HG03025 (cell line): ENCODE results near the gene ATP6V0C.
"Not testable (repeated sequence)": the region's sequence is repeated elsewhere in the genome, so short reads cannot be mapped to it uniquely, and the experiment has no call there.

Experiments used
- ATAC-seq: cut with Tn5 transposase; IDR thresholded peaks from one replicate; pipeline ENCODE4 v1.9.1; 2021; ENCODE audit warnings: mild to moderate bottlenecking, moderate library complexity; ENCODE audit not compliant: unreplicated experiment, low FRiP score

Gene ATP6V0C

DNA sequence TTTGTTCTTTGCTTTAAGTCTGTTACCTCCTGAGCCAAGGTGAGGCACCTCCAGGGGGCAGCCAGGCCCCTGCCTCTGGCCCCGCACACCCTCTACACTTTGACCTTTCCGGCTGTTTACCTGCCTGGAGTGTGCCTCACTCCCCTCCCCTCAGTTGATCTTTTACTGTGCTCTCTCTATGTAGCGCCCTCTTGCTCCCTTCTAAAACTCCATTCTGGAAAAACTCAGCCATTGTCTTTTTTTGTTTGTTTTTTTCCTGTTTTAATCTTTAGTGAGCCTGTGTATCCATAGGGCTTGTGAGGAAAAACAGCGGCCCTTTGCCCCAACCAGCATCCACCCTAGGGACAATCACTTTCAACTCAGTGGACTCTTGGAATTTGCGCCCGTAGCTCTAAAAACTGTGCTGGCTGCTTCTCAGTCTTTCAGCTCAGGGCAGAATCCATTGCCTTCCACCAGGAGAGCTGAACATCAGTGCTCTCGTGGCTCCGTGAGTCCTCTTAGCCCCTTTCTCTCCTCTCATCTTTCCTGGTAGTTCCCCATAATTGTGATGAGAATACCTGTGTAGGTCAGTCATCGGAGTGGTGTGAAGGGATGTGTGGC lies 10.7 kb downstream of the ATP6V0C start:
- ATAC-seq, result no peak

DNA sequence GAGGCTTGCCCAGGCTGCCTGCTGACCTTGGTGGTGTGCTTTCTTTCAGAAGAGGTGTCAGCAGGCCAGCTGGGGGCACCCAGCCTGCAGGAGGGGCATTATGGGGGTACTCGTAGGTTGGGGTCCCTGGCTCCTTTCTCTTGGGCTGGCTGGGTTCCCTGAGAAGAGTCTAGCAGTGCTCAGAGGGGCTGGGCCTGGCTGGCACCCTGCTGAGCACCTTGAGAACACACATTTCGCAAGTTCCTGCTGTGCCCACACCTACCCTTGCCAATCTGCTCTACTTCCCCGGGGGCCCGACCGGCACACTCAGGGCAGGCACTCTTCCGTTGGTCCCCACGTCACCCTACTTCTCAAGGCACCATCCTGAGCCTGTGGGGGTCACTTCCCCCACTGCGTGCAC lies 12.4 kb downstream of the ATP6V0C start:
- no peak for ATAC-seq

DNA sequence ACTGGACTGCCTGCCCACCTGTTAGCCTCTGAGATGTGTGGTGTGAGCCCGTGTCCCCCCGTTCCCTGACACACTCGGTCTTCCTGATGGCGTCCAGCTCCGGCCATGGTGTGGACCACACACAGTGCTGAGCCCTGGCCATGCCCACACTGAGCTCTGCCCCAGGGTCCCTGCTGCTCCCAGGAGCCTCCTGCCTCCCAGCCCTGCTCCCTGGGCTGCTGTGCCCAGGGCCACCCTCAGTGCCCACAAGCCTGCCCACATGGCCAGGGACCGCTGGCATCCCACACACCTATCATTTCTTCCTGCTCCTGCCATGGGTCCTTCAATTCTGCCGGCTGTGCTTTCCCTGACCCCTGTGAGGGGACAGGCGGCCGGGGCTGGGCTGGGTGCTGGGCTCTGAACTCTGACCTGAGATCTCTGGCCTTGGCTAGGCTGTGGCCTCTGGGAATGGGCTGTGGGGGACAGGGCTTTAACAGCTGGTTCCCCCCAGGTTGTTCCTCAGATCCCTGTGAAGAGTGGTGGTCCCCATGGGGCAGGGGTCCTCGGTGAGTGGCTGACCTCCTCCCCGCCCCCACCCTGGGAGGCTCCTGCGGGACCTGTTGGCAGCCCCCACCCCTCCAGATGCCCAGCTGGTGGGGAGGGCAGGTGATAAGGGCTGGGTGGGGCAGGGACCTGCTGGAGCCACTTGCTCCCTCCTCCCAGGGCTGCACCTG lies 13.5 kb downstream of the ATP6V0C start:
- ATAC-seq, result no peak

DNA sequence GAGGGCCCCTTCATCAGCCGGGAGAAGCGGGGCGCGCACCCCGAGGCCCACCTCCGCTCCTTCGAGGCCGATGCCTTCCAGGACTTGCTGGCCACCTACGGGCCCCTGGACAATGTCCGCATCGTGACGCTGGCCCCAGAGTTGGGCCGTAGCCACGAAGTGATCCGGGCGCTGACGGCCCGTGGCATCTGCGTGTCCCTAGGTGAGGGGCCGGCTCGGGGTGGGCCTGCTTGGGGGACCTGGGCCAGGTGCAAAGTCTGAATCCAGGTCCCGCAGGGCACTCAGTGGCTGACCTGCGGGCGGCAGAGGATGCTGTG lies 14.0 kb downstream of the ATP6V0C start:
- no peak for ATAC-seq

DNA sequence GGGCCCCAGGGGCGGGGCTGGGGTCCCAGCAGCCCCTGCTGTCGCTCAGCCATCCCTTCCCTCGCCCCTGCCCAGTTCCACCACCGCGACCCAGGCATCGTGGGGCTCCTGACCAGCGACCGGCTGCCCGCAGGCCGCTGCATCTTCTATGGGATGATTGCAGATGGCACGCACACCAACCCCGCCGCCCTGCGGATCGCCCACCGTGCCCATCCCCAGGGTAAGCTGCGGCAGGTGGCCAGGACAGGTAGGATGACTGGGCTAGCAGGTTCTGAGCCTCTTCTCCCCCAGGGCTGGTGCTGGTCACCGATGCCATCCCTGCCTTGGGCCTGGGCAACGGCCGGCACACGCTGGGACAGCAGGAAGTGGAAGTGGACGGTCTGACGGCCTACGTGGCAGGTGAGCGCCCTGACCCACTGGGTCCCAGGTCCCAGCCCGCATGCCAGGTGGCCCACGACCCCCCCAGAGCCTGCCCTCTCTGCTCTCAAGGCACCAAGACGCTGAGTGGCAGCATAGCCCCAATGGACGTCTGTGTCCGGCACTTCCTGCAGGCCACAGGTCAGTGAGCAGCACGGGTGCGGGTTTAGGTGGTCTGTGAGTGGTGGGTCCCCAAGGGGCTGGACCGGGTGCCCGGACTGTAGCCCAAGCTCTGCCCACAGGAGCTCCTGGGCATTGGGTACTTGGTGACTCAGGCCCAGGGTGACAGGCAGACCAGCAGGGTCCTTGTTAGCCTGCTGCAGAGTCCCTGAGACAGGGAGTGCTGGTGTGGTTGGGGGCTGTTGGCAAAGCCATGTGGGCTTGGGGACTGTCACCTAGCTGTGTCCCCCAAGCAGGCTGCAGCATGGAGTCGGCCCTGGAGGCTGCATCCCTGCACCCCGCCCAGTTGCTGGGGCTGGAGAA lies 14.7 kb downstream of the ATP6V0C start:
- ATAC-seq, result no peak

DNA sequence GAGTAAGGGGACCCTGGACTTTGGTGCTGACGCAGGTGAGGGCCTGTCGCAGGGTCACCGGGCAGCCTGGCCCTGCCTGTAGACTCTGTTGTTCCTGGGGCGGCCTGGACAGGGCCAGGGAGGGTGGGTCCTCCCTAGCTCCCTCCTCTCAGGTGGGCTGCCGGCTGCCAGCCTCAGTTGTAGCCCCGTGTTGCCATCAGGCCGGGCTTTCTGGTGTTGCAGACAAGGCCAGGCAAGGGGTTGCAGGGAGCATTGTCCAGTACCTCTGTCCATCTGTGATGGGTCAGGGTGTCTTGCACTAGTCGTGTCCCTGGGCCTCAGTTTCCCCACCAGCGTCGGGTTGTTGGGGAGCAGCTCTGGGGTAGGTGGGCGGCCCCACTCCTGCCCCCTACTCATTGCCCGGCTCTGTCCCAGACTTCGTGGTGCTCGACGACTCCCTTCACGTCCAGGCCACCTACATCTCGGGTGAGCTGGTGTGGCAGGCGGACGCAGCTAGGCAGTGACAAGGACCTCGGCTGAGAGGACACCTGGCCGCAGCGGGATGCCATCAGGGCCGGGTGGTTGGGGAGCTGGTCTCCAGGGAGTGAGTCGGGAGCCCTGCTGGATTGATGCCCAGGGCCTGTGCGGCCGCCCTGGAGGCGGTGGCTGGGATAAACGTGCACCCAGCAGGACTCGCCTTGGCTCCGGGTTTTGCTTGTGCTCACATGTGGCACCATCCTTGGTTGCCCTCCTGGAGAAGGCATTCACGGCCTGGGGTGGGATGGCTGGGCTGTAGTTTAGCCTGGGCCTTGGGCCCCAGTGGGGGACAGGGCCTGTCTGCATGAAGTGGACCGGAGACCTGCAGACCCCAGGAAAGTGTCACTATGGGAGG lies 15.5 kb downstream of the ATP6V0C start:
- no peak for ATAC-seq

DNA sequence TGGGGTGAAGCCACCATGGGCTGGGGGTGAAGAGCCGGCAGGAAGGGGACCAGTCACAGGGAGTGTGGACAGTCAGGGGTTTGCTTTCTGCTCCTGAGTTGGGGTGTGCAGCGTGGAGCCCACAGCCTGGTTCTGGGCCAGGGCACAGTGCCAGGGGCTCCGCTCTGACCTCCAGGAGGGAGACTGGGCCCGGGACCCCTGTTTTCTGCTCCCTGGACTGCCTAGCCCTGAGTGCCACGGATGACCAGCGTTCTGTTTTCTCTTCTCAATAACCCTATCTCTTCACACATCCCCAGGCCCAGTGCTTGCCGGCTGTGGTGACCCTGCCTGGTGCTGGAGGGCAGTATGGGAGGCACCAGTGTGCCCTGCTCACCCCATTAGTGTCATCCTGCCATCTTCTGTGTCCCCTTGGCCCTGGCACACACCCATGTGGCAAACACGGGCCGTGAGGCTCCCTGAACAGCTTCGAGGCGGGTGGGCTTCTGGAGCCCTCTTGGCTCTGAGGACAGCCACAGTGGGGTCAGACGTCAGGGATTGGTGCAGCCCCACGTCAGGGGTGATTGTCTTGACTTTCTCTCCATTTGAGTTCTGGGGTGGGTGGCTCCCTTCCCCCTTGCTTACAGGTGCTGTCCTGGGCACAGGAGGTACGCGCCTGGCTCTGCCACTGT lies 16.3 kb downstream of the ATP6V0C start:
- no peak for ATAC-seq

DNA sequence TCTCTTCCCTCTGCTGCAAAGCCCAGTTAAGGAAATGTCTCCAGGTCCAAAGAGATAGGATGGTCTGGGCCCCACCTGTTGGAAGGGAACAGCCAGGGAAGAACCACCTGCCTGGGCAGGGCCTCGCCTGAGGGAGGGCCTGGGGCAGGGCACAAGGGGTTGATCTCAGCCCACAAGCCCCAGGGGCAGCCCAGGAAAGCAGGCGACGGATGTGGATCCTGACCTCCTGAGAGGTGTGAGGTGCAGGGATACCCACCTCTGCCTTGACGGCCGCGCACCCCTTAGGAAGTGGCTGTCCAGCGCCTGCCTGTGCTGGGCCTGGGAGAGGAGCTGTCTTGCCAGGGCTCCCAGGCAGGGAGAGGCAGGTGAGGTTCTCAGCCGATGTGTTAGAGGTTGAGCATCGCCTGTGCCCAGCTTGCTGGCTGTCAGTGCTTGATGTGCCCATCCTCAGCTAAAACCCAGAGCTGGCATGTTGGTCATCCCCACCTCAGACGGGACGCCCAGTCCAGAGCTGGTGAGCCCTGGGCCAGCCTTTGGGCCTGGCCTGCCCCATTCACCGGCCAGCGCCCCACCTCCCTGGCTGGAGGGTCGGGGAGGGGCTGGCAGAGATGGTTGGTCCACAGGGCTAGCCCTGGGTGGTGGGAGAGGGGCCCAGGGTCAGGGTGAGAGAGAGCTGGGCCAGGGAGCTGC lies 17.0 kb downstream of the ATP6V0C start:
- no peak for ATAC-seq

DNA sequence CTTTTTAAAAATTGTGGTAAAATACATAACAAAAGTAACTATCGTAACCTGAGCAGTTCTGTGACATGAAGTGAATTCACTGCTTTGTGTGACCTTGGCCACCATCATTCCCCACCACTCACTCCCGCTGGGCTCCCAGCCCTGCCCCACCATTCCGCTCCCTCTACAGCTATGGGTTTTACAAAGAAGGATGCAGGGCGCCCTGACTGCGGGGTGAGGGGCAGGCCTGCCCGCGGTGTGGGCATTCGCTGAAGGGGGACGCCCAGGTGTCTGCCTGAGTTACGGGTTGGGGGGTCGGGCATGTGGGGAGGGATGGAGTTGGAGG lies 17.6 kb downstream of the ATP6V0C start, which contains the start of gene CEMP1:
Gene CEMP1, minus strand, starts transcription at position 38 of the 325 bp plus-strand sequence. CDS start 335 bp downstream, outside the sequence.
- ATAC-seq, result peak; percentile 8

DNA sequence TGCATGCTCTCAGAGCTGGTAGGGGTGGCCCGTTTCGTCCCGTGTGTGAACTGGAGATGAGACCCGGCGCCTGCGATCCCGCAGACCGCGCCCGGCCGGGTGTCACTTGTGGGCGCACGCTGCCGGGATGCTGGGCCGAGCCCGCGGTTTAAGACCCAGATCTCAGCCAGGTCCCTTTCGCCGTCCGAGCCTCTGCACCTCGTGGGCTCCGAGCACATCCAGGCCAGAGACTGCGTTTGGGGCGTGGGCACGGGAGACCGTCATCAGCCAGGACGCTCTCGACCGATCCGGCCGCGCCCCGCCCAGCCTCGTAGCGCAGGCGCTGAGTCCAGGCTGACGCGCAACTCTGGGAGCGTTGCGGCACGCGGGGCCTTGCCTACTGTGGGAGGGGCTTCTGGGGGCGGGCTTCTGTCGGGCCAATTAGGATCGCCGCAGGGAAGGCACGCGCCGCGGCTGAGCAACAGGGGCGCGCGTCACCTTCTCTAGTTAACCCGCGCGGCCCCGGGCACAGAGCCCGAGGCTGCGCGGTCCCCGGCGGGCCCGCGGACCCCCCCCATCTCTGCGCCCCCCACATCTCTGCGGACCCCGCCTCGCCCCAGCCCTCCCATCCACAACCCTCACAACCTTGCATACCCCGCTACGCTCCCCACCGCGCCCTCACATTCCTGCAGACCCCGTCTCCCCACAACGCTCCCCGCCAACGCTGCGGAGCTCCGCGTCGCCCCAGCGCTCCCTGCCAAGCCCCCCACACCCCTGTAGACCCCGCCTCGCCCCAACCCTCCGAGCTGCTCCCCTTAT lies 18.1 kb downstream of the ATP6V0C start:
- ATAC-seq, result peak; percentile 65

DNA sequence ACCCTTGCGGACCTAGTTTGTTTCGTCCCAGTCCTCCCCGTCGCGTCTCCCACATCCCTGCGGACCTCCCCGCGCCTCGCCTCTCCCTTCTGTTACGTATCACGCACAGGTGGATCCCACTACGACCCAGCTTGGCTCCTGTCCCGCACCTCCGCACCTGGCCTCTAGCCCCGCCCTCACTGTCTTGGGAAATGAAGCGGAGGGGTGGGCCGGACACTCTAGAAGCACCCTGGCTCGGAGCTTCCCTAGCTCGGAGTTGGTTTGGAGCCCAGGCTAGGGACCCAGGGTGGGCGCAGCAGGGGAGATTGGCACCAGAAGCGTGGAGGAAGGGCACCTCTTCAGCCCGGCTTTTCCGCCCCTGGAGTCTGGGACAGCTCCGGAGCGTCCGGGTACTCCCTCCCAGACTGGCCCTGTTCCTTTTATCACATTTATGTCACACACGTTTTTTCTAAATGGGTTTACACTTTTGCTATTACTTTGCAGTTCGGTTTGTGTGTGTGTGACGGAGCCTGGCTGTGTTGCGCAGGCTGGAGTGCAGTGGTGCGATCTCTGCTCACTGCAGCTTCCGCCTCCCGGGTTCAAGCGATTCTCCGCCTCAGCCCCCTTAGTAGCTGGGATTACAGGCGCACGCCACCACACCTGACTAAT lies 18.9 kb downstream of the ATP6V0C start:
- ATAC-seq, result no peak

DNA sequence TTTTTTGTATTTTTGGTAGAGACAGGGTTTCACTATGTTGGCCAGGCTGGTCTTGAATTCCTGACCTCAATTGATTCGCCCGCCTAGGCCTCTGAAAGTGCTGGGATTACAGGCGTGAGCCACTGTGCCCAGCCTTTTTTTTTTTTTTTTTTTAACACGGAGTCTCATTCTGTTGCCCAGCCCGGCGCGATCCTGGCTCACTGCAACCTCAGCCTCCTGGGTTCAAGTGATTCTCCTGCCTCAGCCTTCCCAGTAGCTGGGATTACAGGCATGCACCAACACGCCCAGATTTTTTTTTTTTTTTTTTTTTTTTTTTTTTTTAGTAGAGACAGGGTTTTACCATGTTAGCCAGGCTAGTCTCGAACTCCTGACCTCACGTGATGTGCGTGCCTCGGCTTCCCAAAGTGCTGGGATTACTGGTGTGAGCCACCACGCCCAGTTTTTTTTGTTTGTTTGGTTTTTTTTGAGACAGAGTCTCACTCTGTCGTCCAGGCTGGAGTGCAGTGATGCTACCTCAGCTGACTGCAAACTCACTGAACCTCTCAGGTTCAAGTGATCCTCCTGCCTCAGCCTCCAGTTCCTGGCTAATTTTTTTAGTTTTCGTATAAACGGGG lies 19.5 kb downstream of the ATP6V0C start:
- ATAC-seq, result not testable (repeated sequence)

DNA sequence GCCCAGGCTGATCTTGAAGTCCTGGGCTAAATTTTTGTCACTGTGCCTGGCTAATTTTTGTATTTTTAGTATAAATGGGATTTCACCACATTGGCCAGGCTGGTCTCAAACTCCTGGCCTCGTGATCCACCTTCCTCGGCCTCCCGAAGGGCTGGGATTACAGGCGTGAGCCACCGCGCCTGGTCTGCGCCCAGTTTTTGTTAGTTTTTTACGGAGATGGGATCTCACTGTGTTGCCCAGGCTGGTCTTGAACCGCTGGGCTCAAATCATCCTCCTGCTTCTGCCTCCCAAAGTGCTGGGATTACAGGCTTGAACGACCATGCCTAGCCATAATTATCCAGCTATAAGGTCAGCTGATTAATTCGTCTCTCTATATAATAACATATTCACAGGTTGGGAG lies 20.2 kb downstream of the ATP6V0C start:
- no peak for ATAC-seq

DNA sequence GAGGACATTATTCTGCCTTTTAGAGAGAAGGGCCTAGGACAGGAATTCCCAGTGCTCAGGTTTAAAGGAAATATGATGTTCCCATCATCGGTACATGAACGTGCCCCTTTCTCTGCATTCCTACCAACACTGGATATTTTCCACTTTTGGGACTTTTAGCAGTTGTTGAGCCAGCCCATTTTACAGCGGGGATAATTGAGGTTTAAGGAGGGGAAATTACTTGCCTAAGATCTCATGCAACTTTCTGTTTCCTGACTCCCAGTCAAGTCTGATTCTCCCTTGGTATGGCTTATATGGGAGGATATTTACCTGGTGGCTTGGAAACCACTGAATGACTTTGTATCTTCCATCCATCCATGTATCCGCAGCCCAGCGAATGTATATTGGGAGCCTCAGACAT lies 20.6 kb downstream of the ATP6V0C start:
- ATAC-seq, result not testable (repeated sequence)

DNA sequence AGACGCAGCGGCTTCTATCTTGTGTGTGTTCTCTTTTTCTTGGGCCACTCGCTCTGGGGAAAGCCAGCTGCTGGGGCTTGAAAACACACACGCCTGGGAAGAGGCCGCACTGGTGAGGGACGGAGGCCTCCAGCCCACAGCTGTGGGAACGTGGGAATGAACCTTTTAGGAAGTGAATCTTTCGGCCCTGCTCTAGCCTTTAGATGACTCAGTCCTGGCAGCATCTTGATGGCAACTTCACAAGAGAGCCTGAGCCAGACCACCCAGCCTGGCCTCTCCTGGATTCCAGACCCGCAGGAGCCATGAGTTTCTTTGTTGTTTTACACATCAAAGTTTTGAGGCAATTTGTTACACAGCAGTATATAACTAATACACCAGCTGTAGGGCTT lies 21.9 kb downstream of the ATP6V0C start:
- ATAC-seq, result no peak

DNA sequence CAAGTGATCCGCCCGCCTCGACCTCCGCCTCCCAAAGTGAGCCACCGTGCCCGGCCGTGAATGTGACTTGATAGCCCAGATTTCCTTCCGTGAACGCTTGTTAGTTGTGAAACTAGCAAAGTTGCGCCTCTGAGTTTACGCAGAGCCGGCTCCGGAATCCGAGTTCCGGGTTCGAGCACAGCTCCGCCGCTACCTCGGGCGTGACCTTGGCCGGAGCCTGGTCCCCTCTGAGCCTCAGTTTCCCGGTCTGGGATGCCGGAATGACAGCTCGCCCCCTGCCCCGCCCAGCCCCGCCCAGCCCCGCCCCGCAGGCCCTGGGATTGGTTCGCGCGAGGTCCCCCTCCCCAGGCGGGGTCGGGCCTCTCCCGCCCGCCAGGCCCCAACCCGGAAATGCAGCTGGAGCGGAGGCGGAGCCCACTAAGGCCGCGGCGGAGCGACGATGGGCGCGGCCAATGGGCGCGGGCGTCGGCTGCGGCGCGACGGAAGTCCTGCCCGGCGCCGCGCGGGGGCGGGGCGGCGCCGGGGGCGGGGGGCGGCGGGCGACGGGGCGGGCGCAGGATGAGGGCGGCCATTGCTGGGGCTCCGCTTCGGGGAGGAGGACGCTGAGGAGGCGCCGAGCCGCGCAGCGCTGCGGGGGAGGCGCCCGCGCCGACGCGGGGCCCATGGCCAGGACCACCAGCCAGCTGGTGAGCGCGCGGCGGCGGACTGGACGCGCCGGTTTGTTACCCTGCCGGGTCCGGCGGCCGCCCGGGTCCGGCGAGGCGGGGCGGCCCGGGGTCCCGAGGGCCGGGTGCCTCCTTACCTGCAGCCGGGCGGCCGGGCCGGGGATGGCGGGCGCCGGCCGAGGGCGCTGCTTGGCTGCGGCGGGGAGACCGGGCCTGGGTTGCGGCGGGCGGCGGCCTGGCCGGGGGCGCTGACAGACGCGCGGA lies 24.0 kb downstream of the ATP6V0C start, which contains the start of gene PDPK1:
Gene PDPK1, plus strand, starts transcription at position 571 of the 929 bp plus-strand sequence. Its CDS starts 92 bp downstream, at position 663.
- ATAC-seq, result peak; percentile 77
